HG03457 (cell line): ENCODE results near the gene EPB41L3.

Source experiments
- ATAC-seq: cut with Tn5 transposase; IDR thresholded peaks from one replicate; pipeline ENCODE4 v1.9.1; 2021; ENCODE audit warnings: moderate number of reproducible peaks; ENCODE audit not compliant: unreplicated experiment

Gene EPB41L3

DNA sequence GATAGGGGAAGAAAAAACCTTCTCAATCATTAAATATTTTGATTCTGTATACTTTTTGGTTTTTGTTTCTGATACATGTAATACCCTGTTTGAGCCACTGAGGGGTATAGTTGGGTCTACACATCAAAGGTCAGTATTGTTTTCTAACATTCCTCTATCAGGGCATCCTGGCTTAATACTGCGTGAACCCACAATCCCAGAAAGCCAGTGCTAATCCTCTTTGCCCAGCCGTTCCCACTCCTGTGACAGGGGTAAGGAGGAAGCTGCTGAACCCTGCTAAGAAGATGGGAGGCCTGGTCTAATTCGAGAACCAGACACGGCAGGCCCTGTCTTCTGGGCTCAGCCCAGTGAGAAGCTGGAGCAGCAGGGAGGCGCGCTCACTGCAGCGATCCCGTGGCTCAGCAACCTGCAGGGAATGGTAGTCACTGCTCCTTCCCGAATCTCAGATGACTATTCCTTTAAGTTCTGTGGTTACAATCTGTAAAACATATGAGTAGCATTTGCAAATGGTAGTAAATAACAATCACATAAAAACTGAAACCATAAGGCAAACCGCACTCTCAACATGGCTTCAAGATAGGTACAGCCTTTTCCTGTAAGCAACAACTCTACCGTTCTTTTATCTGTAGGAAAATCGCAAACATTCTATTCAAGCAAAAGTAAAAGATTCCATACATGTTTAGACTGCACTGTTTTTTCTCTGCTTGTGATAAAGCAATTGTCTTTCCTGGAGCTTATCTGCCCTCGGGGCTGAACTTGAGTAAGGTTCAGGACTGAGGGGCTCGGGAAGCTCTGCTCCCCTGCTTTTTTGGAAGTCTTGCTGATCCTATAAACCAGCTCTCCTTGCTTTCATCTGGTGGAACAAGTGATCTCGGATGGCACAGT is 87.0 kb downstream of the EPB41L3 start:
- ATAC-seq, result no peak

DNA sequence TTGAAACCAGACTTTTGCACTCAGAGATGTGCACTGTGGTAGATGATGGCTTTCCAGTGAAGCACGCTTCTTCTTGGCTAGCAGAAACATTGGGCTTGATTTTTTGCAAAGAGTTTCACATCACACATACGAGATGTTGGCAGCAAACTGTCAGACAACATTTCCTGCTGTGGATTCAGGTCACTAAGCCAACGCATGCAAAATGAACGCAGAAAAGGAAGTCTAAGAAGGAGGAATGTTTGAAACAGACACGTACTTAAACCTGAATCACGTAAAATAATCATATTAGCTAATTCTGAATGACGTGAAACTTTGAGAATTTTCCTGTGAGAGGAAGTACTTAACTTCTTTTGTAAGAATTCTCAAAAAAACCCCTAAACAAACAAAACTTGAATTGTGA is 88.1 kb downstream of the EPB41L3 start:
- no peak for ATAC-seq

DNA sequence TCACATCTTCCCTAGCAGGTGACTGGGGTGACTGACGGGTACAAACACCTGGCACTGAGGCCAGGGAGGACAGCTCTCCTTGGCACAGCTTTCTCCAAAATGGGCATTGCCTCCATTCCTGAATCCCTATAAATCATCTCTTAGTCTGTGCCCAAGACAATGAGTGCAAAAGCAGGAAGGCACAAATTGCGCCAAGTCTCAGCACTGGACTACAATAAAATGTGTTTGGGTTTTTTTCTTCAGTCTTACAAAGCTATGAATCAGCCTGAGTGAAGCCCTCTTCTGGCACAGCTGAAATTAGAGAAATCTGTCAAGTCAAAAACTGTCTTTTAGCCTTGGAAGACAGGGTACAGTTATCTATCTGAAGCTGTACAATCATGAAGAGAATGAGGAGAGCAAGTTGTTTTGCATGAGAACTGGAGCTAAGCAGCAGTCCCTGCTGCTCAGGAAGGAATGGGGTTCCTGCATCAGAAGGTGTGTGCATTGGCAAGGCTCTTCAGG is 90.8 kb downstream of the EPB41L3 start:
- no peak for ATAC-seq

DNA sequence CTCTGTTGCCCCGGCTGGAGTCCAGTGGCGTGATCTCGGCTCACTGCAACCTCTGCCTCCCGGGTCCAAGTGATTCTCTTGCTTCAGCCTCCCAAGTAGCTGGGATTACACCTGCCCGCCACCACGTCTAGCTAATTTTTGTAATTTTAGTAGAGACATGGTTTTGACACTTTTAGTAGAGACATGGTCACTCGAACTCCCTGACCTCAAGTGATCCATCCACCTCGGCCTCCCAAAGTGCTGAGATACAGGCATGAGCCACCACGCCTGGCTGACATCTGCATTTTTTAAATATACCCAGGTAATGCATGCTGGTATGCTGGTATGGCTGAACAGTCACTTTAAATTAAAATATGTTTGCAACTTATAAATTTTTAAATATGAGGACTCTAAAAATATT is 91.9 kb downstream of the EPB41L3 start:
- ATAC-seq, result no peak

DNA sequence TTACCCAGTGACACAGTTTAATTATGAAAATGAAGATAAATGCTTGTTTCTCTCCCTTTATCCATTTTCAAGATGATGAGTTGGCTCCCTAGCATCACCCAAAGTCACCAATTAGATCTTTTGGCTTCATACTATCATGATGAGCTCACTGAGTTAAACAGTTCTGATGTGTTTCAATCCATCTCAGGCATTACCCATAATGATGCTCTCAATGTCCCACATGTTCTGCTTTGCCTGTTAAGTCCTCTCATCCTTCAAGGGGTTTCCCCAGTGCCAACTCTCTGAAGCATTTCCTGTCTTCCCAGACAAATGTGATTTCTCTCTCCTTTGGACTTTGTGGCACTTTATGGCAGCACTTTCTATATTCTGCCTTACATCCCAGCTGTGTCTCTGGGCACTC is 92.6 kb downstream of the EPB41L3 start:
- no peak for ATAC-seq

DNA sequence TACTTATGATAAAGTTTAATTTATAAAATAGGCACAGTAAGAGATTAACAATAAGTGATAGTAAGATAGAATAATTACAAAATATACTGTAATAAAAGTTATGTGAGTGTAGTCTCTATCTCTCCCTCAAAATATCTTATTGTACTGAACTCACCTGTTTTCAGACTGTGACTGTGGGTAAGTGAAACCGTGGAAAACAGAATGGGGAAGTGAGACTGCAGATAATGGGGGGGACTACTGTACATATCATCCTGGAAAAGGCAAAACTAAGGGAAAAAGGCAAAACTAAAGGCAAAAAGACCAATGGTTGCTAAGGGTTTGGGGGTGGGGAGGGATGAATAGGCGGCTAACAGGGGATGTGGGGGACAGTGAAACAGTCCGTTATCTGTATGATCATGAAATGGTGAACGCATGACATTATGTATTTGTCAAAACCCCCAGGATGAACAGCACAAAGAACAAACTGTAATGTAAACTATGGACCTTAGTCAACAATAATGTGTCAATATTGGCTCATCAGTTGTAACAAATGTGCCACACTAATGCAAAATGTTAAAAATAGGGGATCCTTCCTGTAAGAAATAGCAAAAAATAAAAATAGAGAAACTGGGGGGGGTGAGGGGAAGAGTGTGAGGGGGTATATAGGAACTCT is 93.8 kb downstream of the EPB41L3 start:
- ATAC-seq, result no peak

DNA sequence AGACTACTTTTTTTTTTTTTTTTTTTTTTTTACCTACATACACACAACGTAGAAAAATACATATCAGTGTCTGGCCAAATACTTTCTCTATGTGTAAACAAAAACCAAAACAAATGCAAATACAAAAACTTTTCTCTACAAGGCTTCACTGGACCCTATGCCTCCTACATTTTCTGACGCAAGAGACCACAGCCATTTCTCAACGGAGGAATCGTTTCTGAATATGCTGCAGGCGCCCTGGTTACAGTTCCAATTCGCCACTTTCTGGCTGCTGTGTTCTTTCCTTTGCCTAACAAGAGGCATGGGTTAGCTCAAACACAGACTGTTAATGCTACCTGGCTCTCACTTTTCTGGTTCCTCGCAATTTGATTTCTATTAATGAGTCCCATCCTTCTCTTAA is 96.4 kb downstream of the EPB41L3 start:
- ATAC-seq, result no peak

DNA sequence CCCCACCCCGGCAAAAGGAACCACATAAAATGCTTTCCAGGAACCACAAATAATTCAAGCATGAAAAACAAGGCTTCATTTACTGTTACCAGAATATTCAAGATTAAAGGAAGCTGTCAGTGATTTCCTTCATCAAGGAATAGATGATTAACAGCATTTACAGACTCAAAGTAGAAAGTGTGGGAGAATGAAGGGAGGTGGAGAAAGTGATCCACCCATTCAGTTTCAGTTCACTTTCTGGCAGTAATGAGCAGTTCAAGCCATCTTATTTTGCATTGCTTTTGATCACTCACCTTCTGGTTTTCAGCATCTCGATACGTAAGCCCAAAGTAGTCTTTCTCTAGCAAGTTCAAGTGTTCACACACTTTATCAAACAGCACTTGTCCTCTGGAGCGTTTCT is 99.0 kb downstream of the EPB41L3 start:
- no peak for ATAC-seq

DNA sequence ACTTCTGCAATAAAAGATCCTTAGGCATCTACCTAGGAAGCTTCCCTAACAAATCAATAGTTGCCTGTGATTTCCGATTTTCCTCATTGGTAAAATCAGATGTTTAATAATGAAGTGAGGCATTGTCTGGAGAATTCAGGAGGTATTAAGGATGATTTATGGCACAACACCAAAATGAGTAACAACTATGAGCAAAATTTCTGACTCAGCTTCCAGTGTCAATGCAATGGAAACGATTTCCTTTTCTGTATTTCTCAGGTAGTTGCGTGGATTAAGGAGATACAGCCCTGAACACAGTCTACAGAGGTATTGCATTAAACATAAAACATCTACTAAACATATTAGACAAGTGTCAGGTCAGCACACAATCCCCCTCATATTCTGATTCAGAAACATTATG is 99.5 kb downstream of the EPB41L3 start:
- no peak for ATAC-seq

DNA sequence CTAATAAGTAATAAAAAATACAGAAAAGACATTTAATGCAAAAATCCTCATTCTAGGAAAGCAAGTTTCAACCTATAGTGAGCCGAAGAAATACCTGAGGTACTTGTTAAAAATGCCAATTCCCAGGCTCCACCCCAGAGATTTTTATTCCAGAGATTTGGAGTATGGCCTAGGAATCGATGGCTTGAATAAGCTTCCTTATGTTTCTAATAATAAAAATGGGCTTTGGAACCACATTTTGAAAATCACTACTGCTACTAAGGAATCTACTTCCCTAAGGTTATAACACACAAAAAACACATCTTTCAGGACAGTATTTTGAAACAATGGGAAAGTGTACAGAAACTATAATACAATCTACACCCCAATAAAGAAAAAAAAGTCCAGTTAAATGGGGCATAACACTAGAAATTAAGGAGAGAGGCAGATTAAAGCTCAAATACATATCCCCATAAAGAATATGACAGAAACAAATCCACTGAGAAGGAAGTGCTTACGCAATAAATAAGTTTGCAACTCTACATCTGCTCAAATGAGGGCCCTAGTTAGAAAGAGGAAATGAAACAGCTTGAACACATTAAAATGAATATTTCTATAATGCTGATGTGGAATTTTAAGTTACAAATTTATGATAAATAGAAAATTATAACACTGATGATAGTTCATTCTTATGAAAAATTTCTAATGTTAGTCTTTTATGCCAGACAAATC is 103.7 kb downstream of the EPB41L3 start:
- no peak for ATAC-seq

DNA sequence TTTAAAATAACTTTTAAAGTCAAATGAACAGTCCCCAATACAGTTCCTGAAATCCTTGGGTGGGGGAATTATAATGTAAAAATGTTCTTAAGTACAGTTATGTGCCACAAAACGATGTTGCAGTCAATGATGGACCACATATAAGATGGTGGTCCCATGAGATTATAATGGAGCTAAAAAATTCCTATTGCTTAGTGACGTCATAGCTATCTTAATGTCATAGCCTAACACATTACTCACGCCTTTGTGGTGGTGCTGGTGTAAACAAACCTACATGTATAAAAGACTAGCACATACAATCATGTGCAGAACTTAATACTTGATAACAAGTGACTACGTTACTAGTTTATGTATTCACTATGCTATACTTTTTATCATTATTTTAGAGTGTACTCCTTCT is 109.4 kb downstream of the EPB41L3 start:
- no peak for ATAC-seq

DNA sequence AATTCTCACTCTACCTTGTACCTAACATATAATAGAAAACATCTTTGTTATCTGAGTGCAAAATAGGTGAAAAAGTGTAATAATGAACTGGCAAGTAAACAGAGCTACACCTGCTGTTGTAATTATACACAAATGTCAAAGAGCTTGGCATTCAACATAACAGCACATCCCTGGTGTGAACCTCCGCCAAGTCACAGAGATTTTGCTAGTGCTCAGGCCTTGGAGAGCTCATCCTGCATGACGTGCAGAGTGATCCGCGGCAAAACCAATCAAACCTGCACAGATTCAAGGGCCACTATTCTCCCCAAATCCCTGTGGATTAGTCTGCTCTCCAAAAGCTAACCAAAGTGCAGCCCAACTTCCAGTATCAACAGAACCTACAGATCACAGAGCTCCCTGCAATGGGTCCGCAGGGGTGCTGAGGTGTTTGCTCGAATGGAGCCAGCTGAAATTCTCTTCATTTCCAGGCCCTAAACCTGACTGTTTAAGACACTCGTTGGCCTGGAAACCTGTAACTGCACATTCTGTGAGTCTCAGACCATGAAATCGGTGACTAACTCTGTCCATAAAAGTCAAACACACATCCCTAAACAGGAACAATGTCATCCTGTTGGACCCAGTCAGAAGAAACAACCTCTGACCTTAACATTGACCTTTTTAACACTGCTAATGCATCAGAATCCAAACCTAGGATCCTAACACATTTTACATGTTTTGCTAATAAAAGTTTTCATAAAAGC is 111.8 kb downstream of the EPB41L3 start:
- ATAC-seq, result no peak

DNA sequence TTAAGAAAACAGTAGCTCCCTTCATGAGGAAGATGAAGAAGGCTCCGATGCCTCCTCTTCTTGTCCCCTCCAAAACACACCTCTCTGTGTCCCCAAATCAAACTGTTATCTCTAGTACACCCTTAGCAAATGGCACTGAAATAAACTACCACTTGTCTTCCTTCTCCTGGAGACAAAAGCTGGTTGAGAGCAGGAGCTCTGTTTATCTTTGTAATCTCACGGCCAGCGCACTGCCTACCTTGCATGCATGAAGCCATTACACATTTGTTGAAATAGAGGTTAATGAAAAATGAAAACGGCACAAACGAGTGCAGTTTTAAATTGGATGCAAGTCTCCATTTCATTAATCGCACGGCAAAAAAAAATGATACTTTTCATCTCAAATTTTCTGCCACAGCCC is 113.7 kb downstream of the EPB41L3 start:
- no peak for ATAC-seq

DNA sequence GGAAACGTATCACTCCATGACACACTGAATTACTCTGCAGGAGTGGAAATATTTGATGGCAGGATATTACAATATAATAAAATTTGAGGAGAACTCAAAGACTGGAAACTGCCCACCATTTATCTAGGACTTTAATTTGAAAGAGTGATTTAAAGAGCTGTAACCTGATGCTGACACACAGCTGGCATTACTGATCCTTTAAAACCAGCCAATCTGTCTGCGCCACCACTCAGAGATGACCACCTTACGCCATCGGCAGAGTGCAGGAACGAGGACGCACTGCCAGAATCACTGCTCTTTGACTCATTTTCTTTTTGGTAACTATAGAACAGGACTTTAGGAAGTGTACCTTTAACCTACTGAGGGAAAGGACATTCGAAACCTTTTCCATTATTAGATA is 114.1 kb downstream of the EPB41L3 start:
- ATAC-seq, result no peak

DNA sequence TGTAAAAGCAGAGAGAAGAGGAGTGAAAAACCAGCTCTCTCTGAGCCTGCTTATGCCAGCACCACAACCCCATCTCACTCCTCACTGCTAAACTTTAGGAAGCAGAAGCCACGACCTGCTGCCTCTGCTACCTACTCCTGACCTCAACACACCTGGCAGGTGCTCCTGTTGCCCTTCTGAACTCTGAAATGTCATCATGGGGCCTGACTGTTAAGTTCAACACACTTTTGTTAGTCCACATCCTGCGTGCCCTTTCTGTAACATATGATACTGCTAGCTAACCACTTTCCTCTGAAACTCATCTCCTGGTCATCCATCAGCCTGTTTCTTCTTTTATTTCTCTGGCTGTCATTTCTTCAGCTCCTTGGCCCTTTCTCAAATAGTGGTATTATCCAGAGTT is 118.1 kb downstream of the EPB41L3 start:
- no peak for ATAC-seq

DNA sequence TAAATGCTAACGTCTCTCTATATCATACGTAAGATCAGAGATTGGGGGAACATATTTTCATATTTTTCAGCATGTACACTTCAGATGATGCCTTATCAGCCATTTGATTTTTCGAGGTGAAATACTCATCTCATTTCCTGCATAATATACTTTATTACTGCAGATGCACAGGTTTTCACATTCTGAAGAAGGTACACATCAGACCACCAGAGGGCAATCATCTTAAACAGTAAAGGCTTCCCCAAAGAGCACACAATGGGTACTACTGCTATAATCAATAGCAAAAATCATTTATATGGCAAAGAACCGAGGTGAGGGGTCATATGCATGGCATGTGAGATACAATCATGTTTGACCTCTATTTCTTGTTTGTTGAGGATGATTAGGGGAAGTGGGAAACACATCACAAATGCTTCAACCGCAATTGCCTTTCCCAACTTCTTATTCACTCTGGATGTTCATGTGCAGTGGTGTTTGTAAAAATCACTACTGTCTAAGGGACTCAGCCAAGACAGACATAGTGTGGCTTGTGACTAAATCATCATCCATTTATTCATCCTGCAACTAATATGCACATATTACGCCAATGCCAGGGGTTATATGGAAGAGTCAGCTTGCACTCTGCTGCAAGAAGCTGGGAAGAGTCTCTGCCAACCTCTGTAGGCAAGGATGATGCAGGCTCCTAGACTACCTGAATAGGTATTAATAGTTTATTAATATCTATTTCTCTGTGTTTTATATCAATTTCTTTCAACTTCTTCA is 118.7 kb downstream of the EPB41L3 start:
- ATAC-seq, result no peak

DNA sequence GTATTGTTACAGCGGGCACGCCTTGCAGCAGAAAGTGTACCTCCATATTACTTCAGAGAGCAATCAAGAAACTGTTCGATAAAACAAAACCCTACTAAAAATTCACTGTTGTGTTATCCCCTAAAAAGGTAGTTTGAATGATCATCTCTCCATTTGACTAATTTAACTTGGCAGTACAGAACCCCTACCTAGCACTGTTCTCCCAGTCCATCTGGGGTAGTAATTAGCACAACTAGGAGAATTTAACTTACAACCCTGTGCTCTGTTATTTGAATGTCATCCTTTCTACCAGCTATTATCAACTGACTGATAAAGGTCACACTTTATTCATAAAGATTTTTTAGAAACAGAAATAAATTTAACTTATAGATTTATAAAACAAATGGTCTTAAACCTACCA is 121.2 kb downstream of the EPB41L3 start:
- no peak for ATAC-seq

DNA sequence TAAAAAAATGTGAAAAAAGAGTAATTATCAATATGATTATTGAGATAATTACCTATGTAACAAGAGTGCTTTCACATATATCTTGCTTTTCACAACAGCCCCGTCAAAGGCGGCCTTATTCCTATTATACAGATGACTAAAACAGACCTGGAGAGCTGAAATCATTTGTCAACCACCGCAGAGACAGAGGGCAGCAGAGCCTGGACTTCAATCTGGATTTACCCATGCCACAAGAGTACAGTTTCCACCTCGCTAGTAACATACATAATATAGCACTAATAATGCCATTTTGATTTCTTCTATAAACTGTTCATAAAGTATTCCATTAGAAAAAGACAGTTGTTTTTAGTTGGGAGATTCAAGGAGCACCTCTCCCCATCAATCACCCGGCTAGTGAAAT is 121.8 kb downstream of the EPB41L3 start:
- ATAC-seq, result no peak

DNA sequence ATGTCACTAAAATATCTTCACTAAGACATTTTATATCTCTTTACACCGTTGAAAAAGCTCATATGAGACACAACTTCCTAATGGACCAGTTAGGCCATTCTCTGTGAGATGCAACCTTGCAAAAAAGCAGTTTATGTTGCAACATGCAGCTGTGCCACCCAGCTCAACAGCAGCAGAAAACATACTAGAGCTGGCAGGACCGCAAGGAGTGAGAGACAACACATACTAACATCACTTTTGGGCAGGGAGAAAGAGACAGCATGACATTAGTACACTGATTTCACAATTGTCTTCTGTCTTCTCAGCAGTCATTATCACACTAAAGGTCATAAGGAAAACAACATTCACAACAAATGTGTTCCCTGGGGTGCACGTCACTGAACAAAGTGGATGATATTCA is 122.9 kb downstream of the EPB41L3 start:
- no peak for ATAC-seq

DNA sequence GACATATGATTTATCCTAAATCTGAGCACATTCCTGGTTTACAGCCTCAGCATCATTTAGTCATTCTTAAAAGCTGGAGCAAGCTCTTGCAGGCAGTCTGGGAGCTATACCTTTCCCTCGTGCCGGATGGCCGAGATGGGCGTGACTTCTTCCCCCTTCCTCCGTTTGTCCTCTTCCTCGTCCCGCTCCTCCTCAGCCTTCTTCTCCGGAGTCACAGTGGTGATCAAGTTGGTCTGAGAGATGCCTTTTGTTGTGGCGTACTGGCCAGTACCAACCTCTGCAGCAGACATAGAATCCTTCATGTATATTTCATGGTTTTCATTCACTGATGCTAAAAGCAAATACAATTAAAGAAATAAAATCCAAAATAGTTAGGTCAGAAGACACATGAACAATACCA is 124.2 kb downstream of the EPB41L3 start:
- no peak for ATAC-seq
